Choroid plexus epithelial cell (primary cell): ENCODE results near the gene EFCAB8.
"Not testable (repeated sequence)": the region's sequence is repeated elsewhere in the genome, so short reads cannot be mapped to it uniquely, and the experiment has no call there.

Experiments
- DNase-seq: peaks from one replicate; pipeline ENCODE4 v3.0.0-alpha.2; 2010; ENCODE audit warnings: low read depth
- H3K4me3 ChIP-seq: 2 replicates; pipeline ENCODE4 v1.5.1; 2011; ENCODE audit warnings: low read depth, mild to moderate bottlenecking, control low read depth, low read length, moderate library complexity
- CTCF ChIP-seq: conservative IDR thresholded peaks from 2 replicates; pipeline ENCODE4 v1.5.1; 2011; ENCODE audit warnings: low read depth, mild to moderate bottlenecking, control low read depth, inconsistent platforms, low read length, moderate library complexity

The EFCAB8 gene

GRCh38 chr20:32946629-32947028 lies 87.9 kb downstream of the EFCAB8 start:
- H3K4me3 ChIP-seq: no peak overlapping the region
- TF ChIP-seq CTCF: no peak
- no peak for DNase-seq

GRCh38 chr20:32950539-32950938 lies 91.8 kb downstream of the EFCAB8 start:
- DNase-seq, H3K4me3 ChIP-seq: not testable (repeated sequence)

- DNase-seq: no peak
- H3K4me3 ChIP-seq: no peak overlapping the region
- no peak for TF ChIP-seq CTCF
These were observed 98.7 kb downstream of the EFCAB8 start for GRCh38 chr20:32957459-32957858.

GRCh38 chr20:32958574-32958973 lies 99.9 kb downstream of the EFCAB8 start:
- no peak for DNase-seq
- no peak overlapping the region for H3K4me3 ChIP-seq

GRCh38 chr20:32959351-32960221 lies 100.9 kb downstream of the EFCAB8 start:
- no peak overlapping the region for H3K4me3 ChIP-seq
- TF ChIP-seq CTCF: no peak
- DNase-seq: no peak

More at GRCh38 chr20:32958574-32958973, 99.9 kb downstream of the EFCAB8 start:
- TF ChIP-seq CTCF: no peak

GRCh38 chr20:32960222-32960518 lies 101.4 kb downstream of the EFCAB8 start:
- DNase-seq: no peak
- no peak for TF ChIP-seq CTCF
- no peak overlapping the region for H3K4me3 ChIP-seq

- H3K4me3 ChIP-seq: no peak overlapping the region
- DNase-seq: no peak
- no peak for TF ChIP-seq CTCF
These were observed 102.4 kb downstream of the EFCAB8 start for GRCh38 chr20:32960849-32961731.
